Psoas muscle (tissue), 8 donors: ENCODE data around the gene NMRK2. TPM values are rescaled to one million over a fixed set of nuclear protein-coding genes. Genes with fewer than 3 reads are reported as not detected.
A peak's percentile ranks its signal among the peaks of the same experiment; 100 is the strongest.

ENCODE experiments used
- ATAC-seq, 4 donors: fragments of 200-7000 bp; cut with Tn5 transposase; one replicate each; pipeline ENCODE4 v1.9.1; 2020; ENCODE audit warnings: moderate library complexity in 3 of 4, mild to moderate bottlenecking in 2 of 4
- DNase-seq, 2 donors: peaks; one replicate each; pipeline ENCODE4 v3.0.0-alpha.2; 2020
- H3K27ac ChIP-seq: fragments of 200-600 bp; one replicate; pipeline ENCODE4 v1.8.0; 2022
- H3K27me3 ChIP-seq, 3 donors: fragments of 200-600 bp in 1 of 3; one replicate each; pipeline versions ENCODE4 v1.6.1 to v1.8.0; 2013 to 2022; ENCODE audit warnings: low read length in 2 of 3, mild to moderate bottlenecking in 2 of 3, moderate library complexity in 1 of 3; ENCODE audit not compliant: insufficient read depth in 3 of 3
- H3K36me3 ChIP-seq, 2 donors: fragments of 200-600 bp in 1 of 2; one replicate each; pipeline versions ENCODE4 v1.6.1 to v1.8.0; 2013 to 2022; ENCODE audit warnings: low read depth in 1 of 2, mild to moderate bottlenecking in 1 of 2, moderate library complexity in 1 of 2; ENCODE audit not compliant: insufficient read depth in 1 of 2
- H3K4me1 ChIP-seq: fragments of 200-600 bp; one replicate; pipeline ENCODE4 v1.8.0; 2022
- H3K4me3 ChIP-seq: fragments of 200-600 bp; one replicate; pipeline ENCODE4 v1.8.0; 2022; ENCODE audit warnings: mild to moderate bottlenecking
- H3K9me3 ChIP-seq: fragments of 200-600 bp; one replicate; pipeline ENCODE4 v1.8.0; 2022
- CTCF ChIP-seq: fragments of 200-600 bp; IDR thresholded peaks from one replicate; pipeline ENCODE4 v1.8.0; 2022; ENCODE audit warnings: antibody characterized with exemption
- WGBS, 3 donors: extraction: QIAGEN DNeasy Blood & Tissue Kit; methylation state at CpG; one replicate each; pipeline versions ENCODE4 v1.1.6 to v1.1.7; 2013; 5-methylcytosine and 5-hydroxymethylcytosine counted together
- intact Hi-C, 2 donors: fragments of 100-400 bp; cut with DNase I; formaldehyde crosslinking; loops; one replicate each; pipeline versions ENCODE4 v1.11.0 to v1.14.2; 2022
- polyA plus RNA-seq, 3 donors: library from polyadenylated mRNA; stranded (reverse); fragments of 200-250 nt; gene quantifications; one replicate each; pipeline ENCODE4 v1.2.3, GENCODE V29; 2013
- total RNA-seq, 4 donors: library from RNA; stranded (reverse); fragmentation: NEBNext Ultra II Directional in 2 of 4; extraction: Animal tissue kit (Norgen Biotek cat#: 25700) in 2 of 4; gene quantifications; one replicate each; pipeline versions ENCODE4 v1.2.1 to v1.2.4, GENCODE V29; 2021 to 2023
- donor health status: healthy with polysubstance abuse.
- donor health status: DM: no; HTN: no; CAD: no; lungs with moderate emphysema.
- donor health status: Bipolar disorder and iron deficiency.
- donor health status: healthy.
- donor health status: DM: yes; HTN: yes; CAD: no.
- donor health status: DM: no; HTN: no; CAD: no.
- donor health status: DM: no; HTN: no; CAD: no.
- donor health status: DM: yes; HTN: yes; CAD: no.

NMRK2 gene
- total and polyA plus RNA-seq, 7 donors: 9.0 to 755 (median 94.5) TPM

GRCh38 chr19:3902317-3902973 is 30.4 kb upstream of the NMRK2 start:
- no peak for ATAC-seq
- peaks cover 4% of the 10 kb centered on the region for H3K9me3 ChIP-seq
- intact Hi-C loops: no loop called here
- TF ChIP-seq CTCF: no peak
- no peak overlapping the region for H3K27ac ChIP-seq
- no peaks in the 10 kb centered on the region for H3K36me3 ChIP-seq
- no peak overlapping the region for H3K4me3 ChIP-seq
- DNase-seq: no peak
- peaks cover 2% of the 10 kb centered on the region for H3K4me1 ChIP-seq
- 69 to 74% (median 71%) methylated on average over 15 of the region's 15 CpGs for WGBS, 3 donors
- H3K27me3 ChIP-seq: peaks cover 0 to 20% (median 4%) of the 10 kb centered on the region in 3 donors

GRCh38 chr19:3904233-3904632 is 28.6 kb upstream of the NMRK2 start:
- DNase-seq: no peak
- peaks cover 2% of the 10 kb centered on the region for H3K4me1 ChIP-seq
- TF ChIP-seq CTCF: no peak
- no peaks in the 10 kb centered on the region for H3K9me3 ChIP-seq
- ATAC-seq: no peak
- 90 to 93% (median 92%) methylated on average over 8 of the region's 8 CpGs for WGBS, 3 donors
- no peak overlapping the region for H3K4me3 ChIP-seq
- H3K36me3 ChIP-seq: no peaks in the 10 kb centered on the region
- peaks cover 0 to 20% (median 4%) of the 10 kb centered on the region in 3 donors for H3K27me3 ChIP-seq
- intact Hi-C loops: no loop called here
- no peak overlapping the region for H3K27ac ChIP-seq

GRCh38 chr19:3907626-3908265 is 25.1 kb upstream of the NMRK2 start:
- no peak for TF ChIP-seq CTCF
- intact Hi-C loops: no loop called here
- H3K27ac ChIP-seq: no peak overlapping the region
- ATAC-seq: peak in 1 of 4 donors; percentile 30
- no peaks in the 10 kb centered on the region for H3K9me3 ChIP-seq
- H3K36me3 ChIP-seq: no peaks in the 10 kb centered on the region
- 81 to 85% (median 82%) methylated on average over 49 to 50 of the region's 50 CpGs for WGBS, 3 donors
- DNase-seq: no peak
- no peak overlapping the region for H3K4me3 ChIP-seq
- peaks cover 0 to 6% (median 0%) of the 10 kb centered on the region in 3 donors for H3K27me3 ChIP-seq
- no peaks in the 10 kb centered on the region for H3K4me1 ChIP-seq

- H3K27ac ChIP-seq: no peak overlapping the region
- no peak overlapping the region for H3K4me3 ChIP-seq
- no peak for TF ChIP-seq CTCF
- H3K4me1 ChIP-seq: no peaks in the 10 kb centered on the region
- whole genome bisulfite sequencing, 3 donors: 55 to 73% (median 63%) methylated on average over 14 of the region's 14 CpGs
- peaks cover 0 to under 1% (median 0%) of the 10 kb centered on the region in 3 donors for H3K27me3 ChIP-seq
- DNase-seq (no peak), ATAC-seq (peak in 1 of 4 donors; percentile 4)
- intact Hi-C loops: no loop called here
- no peaks in the 10 kb centered on the region for H3K9me3 ChIP-seq
- no peaks in the 10 kb centered on the region for H3K36me3 ChIP-seq
Measured at GRCh38 chr19:3908266-3909054, 24.4 kb upstream of the NMRK2 start.
